ENCODE results near the gene CYP2U1. TPM values are rescaled to one million over a fixed set of nuclear protein-coding genes. Genes with fewer than 3 reads are reported as not detected.

Gene CYP2U1
- total and polyA plus RNA-seq, 9 of the 15 experiments (the other 6 are each of a cell fraction or from before 2014, with no cell fraction given), result 0.03 to 0.15 (median 0.07) TPM

- TF ChIP-seq RREB1 (CRISPR knock-in tag; IDR thresholded peaks at IDR 0.05), result no peak
- no peak for TF ChIP-seq CREB3 (tag; conservative IDR thresholded peaks at IDR 0.05; ENCODE audit: low read depth)
- no peak for TF ChIP-seq TSC22D4 (tag; IDR thresholded peaks at IDR 0.05)
- no peak for TF ChIP-seq TBP (optimal IDR thresholded peaks at IDR 0.05; ENCODE audit: low read depth, low read length)
- TF ChIP-seq KAT2B (IDR thresholded peaks at IDR 0.05; ENCODE audit: low read depth, low read length), result no peak
- no peak for TF ChIP-seq EP300 (IDR thresholded peaks at IDR 0.05; ENCODE audit: low read length)
- TF ChIP-seq RBM22 (IDR thresholded peaks at IDR 0.05; ENCODE audit: low read depth, low read length, poor library complexity, severe bottlenecking), result no peak
Measured at GRCh38 chr4:107900067-107900466, 31.3 kb upstream of the CYP2U1 start (continued).
